Chondrocyte (in vitro differentiated cells): ENCODE results near the gene RBM4. TPM values are rescaled to one million over a fixed set of nuclear protein-coding genes. Genes with fewer than 3 reads are reported as not detected.

ENCODE experiments used
- DNase-seq: peaks from one replicate; pipeline ENCODE4 v3.0.0; 2021; ENCODE audit warnings: mixed read lengths, low spot score
- H3K27ac Mint-ChIP-seq: one replicate; pipeline ENCODE4 v1.8.0; 2021; ENCODE audit warnings: mild to moderate bottlenecking, moderate library complexity, mixed read lengths; ENCODE audit not compliant: unreplicated experiment
- H3K27me3 Mint-ChIP-seq: 2 replicates; pipeline ENCODE4 v1.8.0; 2021; ENCODE audit warnings: low read depth, mixed read lengths
- H3K36me3 Mint-ChIP-seq: 2 replicates; pipeline ENCODE4 v1.8.0; 2021; ENCODE audit warnings: low read depth, mixed read lengths
- H3K4me1 Mint-ChIP-seq: 2 replicates; pipeline ENCODE4 v1.8.0; 2021; ENCODE audit warnings: low read depth, mild to moderate bottlenecking, mixed read lengths
- H3K4me3 Mint-ChIP-seq: one replicate; pipeline ENCODE4 v1.8.0; 2021; ENCODE audit warnings: mild to moderate bottlenecking, moderate library complexity, mixed read lengths; ENCODE audit not compliant: unreplicated experiment
- H3K9me3 Mint-ChIP-seq: 2 replicates; pipeline ENCODE4 v1.8.0; 2021; ENCODE audit warnings: low read depth, mixed read lengths
- CTCF ChIP-seq: fragments of 200-600 bp; sonication (generic); IDR thresholded peaks from 2 replicates; pipeline ENCODE4 v1.5.0; 2021; ENCODE audit warnings: antibody characterized with exemption, mild to moderate bottlenecking, moderate library complexity
- total RNA-seq: library from RNA; stranded (reverse); gene quantifications from 3 replicates; pipeline ENCODE4 v1.2.1, GENCODE V29; 2021

Gene RBM4
- total RNA-seq, 1 donor from 2014 or later: 109 TPM

DNA sequence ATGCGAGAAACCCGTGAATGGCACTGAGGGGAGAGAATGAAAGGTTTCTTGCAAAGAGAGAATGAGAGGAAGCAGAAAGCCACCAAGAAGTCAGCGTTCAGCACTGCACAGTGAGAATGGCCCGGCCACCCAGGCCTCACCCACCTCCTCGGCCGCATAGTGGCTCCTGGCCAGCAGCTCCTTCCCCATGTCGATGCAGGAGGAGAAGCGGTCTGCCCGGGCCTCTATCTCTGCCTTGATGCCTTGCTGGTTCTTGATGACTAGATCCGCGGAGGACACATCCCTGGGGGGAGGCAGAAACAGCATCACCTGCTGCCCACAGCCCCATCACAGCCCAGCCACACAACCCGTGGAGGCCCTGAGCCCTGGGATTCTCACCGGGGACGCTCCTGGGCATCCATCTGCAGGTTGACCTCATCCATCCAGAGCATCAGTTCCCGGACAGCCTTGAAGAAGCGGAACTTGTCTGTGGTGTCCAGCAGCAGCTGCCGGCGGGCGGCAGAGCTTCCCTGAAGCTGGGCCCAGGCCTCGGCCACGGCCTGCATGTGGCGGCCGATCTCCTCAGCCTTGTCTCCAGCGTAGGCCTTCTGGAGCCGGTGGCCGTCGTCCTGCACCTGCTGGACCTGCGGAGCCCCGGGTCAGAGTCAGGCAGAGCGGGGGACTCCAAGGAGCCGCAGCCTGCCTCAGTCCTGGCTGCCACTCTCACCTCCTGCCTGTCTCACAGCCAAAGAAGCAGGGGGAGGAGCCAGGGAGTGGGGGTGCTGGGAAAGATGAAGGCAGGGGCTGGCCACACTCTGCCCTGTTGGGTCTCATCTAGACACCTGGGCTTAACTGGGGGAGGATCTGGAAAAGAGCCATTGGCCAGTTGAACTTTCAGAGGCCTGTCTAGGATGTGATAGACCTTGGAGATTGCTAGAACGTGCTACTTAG is 51.4 kb downstream of the RBM4 start:
- no peak for TF ChIP-seq CTCF
- no peak overlapping the region for H3K27ac Mint-ChIP-seq
- DNase-seq: peak; percentile 92
- no peaks in the 10 kb centered on the region for H3K9me3 Mint-ChIP-seq
- no peak overlapping the region for H3K4me3 Mint-ChIP-seq
- H3K27me3 Mint-ChIP-seq: no peaks in the 10 kb centered on the region
- H3K36me3 Mint-ChIP-seq: peaks cover 4% of the 10 kb centered on the region
- peaks cover 3% of the 10 kb centered on the region for H3K4me1 Mint-ChIP-seq

DNA sequence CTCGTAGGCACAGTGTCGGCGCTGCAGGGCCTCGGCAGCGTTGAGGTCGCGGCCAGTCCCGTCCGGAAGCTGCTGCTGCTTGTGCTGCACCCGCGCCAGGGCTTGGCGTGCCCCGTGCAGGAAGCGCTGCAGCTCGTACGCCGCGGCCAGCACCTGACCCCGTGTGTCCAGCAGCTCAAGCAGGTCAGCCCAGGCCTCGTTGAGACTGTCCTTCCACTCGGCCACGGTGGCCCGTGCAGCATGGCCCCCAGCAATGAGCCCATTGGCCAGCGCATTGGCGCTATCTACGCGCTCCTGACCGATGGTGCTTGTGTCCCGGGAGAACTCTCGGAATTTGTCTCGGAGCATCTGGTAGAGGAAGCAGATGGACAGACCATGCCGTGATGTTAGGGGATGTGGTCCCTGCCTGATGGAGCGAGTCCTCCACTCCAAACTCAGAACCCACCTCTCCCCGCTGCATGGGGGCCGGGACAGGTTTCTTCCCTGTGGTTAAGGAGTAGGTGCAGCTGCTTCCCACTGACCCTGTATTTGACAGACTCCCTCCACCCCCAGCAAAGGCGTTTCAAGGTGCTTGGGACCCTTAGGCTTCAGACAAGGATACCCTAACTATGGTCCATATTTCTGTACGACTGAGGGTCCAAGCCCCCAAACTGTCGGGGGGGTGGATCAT is 52.9 kb downstream of the RBM4 start:
- Mint-ChIP-seq H3K27me3 (no peaks in the 10 kb centered on the region), H3K9me3 (no peaks in the 10 kb centered on the region), H3K36me3 (peaks cover 4% of the 10 kb centered on the region), H3K27ac (no peak overlapping the region), H3K4me3 (no peak overlapping the region), H3K4me1 (peaks cover 3% of the 10 kb centered on the region)
- DNase-seq: peak; percentile 90
- TF ChIP-seq CTCF: no peak

- peak; percentile 85 for DNase-seq
- H3K27me3 Mint-ChIP-seq: no peaks in the 10 kb centered on the region
- no peak overlapping the region for H3K4me3 Mint-ChIP-seq
- H3K9me3 Mint-ChIP-seq: no peaks in the 10 kb centered on the region
- TF ChIP-seq CTCF: no peak
- H3K36me3 Mint-ChIP-seq: peaks cover 2% of the 10 kb centered on the region
- H3K4me1 Mint-ChIP-seq: peaks cover 3% of the 10 kb centered on the region
- H3K27ac Mint-ChIP-seq: no peak overlapping the region
These were observed 53.9 kb downstream of the RBM4 start for GRCh38 chr11:66692446-66692845.

DNA sequence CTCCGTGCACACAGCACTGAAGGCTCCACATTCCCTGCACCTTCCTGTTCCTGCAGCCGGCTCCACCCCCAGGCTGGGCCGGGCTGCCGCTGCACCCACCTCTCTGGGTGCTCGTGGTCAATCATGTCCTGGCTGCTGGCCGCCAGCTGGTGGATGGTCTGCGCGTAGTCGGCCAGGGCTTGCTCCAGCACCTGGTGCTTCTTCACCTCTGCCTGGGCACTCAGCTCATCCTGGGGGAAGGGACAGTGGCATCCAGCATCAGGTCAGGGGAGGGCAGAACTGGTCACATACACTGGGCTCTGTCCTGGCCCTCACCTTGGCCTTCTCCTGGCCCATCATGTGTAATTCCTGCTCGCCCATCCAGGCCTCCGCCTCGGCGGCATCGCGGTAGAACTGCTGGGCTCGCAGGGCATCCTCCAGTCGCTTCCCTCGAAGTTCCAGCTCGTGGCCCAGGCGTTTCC is 54.4 kb downstream of the RBM4 start:
- DNase-seq: peak; percentile 77
- H3K4me1 Mint-ChIP-seq: peaks cover 3% of the 10 kb centered on the region
- H3K27me3 Mint-ChIP-seq: no peaks in the 10 kb centered on the region
- no peak for TF ChIP-seq CTCF
- H3K9me3 Mint-ChIP-seq: no peaks in the 10 kb centered on the region
- peaks cover 5% of the 10 kb centered on the region for H3K36me3 Mint-ChIP-seq
- H3K27ac Mint-ChIP-seq: no peak overlapping the region
- no peak overlapping the region for H3K4me3 Mint-ChIP-seq

DNA sequence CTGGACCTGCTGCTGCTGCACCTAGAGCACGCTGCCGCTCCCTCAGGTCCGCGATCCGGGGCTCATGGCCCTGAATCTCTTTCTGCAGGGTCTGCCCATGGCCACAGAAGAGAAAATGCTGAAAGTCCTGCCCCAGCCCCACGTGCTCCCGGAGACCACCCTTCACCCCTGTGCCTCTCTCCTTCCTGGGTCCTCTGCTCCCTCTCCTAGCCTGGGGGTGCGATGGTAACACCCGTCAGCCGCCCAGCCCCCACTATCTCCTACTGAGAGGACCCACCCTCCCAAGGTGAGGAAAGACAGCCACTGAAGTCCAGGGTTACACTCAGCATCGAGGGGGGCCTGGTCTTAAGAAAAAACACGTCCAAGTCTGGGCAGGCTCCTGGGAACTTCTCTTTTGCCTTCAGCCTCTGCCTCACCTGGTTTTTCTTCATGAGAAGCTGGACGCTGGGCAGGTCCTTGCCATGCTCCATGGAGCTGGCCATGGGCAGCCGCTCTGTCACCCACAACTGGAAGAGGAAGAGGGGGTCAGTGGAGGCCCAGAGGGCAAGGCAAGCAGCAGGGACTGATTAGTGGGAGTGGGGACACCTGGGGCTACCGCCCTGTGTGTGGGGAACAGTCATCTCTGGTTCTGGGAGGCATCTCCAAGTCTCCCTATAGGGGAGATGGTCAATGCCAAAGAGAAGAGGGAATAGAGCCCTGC is 55.0 kb downstream of the RBM4 start:
- TF ChIP-seq CTCF: no peak
- H3K27me3 Mint-ChIP-seq: no peaks in the 10 kb centered on the region
- H3K9me3 Mint-ChIP-seq: no peaks in the 10 kb centered on the region
- peak; percentile 66 for DNase-seq
- no peak overlapping the region for H3K4me3 Mint-ChIP-seq
- H3K27ac Mint-ChIP-seq: no peak overlapping the region
- peaks cover 5% of the 10 kb centered on the region for H3K36me3 Mint-ChIP-seq
- H3K4me1 Mint-ChIP-seq: peaks cover 3% of the 10 kb centered on the region
